ENCODE results near the gene COMMD6. TPM values are rescaled to one million over a fixed set of nuclear protein-coding genes. Genes with fewer than 3 reads are reported as not detected.

COMMD6 gene
- total RNA-seq, 1 donor from 2014 or later = 28.2 TPM

Other genes starting within 250 kb of the COMMD6 start
- 19.8 TPM for gene TBC1D4, start 55.7 kb downstream of the COMMD6 start, total RNA-seq
- gene UCHL3, start 11.9 kb upstream of the COMMD6 start, total RNA-seq = 8.4 TPM
- gene LMO7, start 98.5 kb upstream of the COMMD6 start, total RNA-seq = 176 TPM

Data from skeletal muscle tissue (tissue), 1 donor.